Tibial nerve (tissue), 4 donors: Measurements from ENCODE around the gene ADGRD1.

ENCODE experiments used
- EP300 ChIP-seq, 2 donors: sonication (generic); formaldehyde crosslinking; IDR thresholded peaks; one replicate each; pipeline ENCODE4 v1.6.1; 2017; ENCODE audit warnings: antibody characterized with exemption in 2 of 2, mild to moderate bottlenecking in 1 of 2
- POLR2A ChIP-seq, 2 donors: fragments of 450-650 bp; IDR thresholded peaks; one replicate each; pipeline ENCODE4 v1.6.1; 2017; ENCODE audit warnings: antibody characterized with exemption in 2 of 2, mild to moderate bottlenecking in 2 of 2, moderate library complexity in 2 of 2
- TF ChIP-seq, protein P1 (sequence below), 5 experiments: fragments of 200-600 bp in 3 of 5; fragments of 450-650 bp in 2 of 5; sonication (generic) in 3 of 5; IDR thresholded peaks; one replicate each; pipeline ENCODE4 v1.5.1; 2016 to 2019; ENCODE audit warnings: antibody characterized with exemption in 5 of 5, mild to moderate bottlenecking in 3 of 5, moderate library complexity in 2 of 5

DNA sequence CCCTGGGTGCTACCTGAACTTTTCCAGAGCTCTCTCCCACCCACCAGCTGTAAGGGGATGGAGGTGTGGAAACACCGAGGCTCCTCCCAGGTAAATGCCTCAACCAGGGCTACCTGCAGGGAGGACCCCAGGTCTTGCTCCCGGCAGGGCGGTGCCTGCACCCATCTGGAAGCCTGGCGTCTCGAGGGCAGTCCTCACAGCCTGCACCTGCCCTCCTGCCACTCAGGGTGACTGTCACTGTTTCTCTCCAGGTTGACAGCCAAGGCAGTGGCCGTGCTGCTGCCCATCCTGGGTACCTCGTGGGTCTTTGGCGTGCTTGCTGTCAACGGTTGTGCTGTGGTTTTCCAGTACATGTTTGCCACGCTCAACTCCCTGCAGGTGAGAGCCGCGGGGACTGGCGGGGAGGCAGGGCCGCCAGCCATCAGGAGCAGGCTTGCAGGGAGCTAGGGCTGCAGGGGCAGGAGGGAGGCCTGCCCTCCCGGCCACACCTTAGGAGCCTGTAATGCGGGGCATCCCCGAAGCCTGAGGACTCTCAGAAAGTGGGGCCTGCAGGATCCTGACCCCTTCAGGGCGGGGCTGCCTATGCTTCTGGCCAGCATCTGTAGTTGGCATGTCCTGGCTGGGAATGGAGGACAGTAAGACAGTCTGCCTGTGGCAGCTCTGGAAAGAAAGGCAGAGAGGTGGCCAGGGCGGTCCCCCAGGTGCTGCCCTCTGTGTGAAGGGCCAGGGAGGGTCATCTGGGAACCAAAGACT lies 182.3 kb downstream of the ADGRD1 start:
- TF ChIP-seq, protein P1, sequence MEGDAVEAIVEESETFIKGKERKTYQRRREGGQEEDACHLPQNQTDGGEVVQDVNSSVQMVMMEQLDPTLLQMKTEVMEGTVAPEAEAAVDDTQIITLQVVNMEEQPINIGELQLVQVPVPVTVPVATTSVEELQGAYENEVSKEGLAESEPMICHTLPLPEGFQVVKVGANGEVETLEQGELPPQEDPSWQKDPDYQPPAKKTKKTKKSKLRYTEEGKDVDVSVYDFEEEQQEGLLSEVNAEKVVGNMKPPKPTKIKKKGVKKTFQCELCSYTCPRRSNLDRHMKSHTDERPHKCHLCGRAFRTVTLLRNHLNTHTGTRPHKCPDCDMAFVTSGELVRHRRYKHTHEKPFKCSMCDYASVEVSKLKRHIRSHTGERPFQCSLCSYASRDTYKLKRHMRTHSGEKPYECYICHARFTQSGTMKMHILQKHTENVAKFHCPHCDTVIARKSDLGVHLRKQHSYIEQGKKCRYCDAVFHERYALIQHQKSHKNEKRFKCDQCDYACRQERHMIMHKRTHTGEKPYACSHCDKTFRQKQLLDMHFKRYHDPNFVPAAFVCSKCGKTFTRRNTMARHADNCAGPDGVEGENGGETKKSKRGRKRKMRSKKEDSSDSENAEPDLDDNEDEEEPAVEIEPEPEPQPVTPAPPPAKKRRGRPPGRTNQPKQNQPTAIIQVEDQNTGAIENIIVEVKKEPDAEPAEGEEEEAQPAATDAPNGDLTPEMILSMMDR (IDR thresholded peaks at IDR 0.05) = no peak
- TF ChIP-seq EP300 (IDR thresholded peaks at IDR 0.05) (no peak), POLR2A (IDR thresholded peaks at IDR 0.05) (no peak)
